ENCODE data around the gene CALN1.

DNA sequence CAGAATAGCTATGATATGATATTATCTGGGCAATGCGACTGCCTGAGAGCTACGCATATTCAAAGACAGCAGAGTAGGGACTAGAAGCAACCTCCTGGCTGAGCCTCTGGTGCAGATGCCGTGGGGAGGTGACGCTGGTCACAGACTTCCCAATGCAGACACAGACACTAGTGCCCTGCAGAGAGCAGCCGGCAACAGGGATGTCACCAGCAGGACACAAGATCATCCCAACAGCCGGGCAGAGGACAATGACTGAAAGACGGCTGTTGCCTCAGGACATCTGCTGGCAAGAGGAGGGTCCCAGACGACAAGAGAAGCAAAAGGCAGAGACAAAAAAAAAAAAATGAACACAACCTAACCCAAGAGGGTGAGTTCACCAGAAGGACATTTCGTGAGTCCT is 104.6 kb downstream of the CALN1 start:
- TF ChIP-seq, protein P1, sequence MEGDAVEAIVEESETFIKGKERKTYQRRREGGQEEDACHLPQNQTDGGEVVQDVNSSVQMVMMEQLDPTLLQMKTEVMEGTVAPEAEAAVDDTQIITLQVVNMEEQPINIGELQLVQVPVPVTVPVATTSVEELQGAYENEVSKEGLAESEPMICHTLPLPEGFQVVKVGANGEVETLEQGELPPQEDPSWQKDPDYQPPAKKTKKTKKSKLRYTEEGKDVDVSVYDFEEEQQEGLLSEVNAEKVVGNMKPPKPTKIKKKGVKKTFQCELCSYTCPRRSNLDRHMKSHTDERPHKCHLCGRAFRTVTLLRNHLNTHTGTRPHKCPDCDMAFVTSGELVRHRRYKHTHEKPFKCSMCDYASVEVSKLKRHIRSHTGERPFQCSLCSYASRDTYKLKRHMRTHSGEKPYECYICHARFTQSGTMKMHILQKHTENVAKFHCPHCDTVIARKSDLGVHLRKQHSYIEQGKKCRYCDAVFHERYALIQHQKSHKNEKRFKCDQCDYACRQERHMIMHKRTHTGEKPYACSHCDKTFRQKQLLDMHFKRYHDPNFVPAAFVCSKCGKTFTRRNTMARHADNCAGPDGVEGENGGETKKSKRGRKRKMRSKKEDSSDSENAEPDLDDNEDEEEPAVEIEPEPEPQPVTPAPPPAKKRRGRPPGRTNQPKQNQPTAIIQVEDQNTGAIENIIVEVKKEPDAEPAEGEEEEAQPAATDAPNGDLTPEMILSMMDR (IDR thresholded peaks at IDR 0.05) = no peak
- TF ChIP-seq POLR2AphosphoS5 (IDR thresholded peaks at IDR 0.05) (no peak), POLR2A (IDR thresholded peaks at IDR 0.05) (no peak), EP300 (IDR thresholded peaks at IDR 0.05) (no peak)

Measured in gastroesophageal sphincter (tissue), 3 donors.